ENCODE results near the gene ZNF501. TPM values are rescaled to one million over a fixed set of nuclear protein-coding genes. Genes with fewer than 3 reads are reported as not detected.

ZNF501 gene
- 3.4 TPM for polyA plus RNA-seq (2013, experiment 1 of 2; ENCODE audit: insufficient read length)
- polyA plus RNA-seq (2013, experiment 2 of 2; ENCODE audit: insufficient read length), result 3.9 TPM

GRCh38 chr3:44729384-44729910 is at the start of gene ZNF501:
Gene ZNF501, plus strand, starts transcription at chr3:44729635. Its CDS starts 4,787 bp downstream, at chr3:44734422.
- peak; percentile 91 for DNase-seq

GRCh38 chr3:44680921-44681455 is 48.4 kb upstream of the ZNF501 start:
- no peak for DNase-seq

GRCh38 chr3:44682182-44682896 is 47.1 kb upstream of the ZNF501 start:
- DNase-seq, result peak; percentile 30

DNA sequence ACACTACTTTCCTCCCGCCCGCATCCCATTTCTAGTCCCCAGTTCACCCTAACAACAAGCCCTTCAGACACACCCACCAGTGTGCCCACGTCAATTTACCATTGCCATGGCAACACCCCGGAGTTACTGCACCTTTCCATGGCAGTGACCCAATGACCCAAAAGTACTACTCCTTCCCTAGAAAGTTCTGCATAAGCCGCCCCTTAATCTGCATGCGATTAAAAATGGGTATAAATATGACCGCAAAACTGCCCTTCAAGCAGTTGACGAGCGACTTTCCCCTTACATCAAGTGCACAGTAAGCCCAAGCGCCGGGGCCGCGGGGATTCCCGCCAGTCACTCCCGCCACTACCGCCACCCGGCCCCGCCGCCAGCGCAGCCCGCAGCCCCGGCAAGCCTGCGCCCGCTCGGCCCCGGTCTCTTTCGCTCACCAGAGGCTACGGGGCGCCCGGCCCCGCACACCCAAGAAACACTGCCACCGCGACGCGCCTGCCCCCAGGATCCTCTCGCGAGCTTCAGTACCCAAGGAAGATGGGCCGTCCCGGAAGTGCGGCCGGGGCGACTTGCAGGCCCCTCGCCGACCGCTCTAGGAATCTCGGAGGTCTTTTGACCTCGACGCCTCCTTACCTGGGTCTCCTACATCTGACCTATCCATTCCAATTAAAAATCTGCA is 44.2 kb upstream of the ZNF501 start:
- peak; percentile 86 for DNase-seq

DNA sequence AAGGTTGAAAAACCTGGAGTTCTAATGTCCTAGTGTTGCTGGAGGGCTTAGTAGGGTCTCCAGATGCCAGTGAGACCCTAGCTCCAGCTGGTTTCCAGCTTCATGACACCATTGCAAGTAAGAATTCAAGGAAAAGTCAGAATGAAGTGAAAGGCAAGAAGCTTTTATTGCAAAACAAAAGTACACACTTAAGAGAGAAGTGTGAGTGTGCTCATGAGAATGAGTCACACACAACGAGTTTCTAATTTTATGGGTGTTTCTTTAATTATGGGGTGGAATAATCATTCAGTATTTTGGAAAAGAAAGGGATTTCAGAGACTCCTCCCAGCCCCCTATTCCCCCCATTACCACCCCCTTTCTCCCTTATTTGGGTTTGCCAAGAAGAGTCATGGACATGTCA is 41.5 kb upstream of the ZNF501 start:
- DNase-seq, result no peak

DNA sequence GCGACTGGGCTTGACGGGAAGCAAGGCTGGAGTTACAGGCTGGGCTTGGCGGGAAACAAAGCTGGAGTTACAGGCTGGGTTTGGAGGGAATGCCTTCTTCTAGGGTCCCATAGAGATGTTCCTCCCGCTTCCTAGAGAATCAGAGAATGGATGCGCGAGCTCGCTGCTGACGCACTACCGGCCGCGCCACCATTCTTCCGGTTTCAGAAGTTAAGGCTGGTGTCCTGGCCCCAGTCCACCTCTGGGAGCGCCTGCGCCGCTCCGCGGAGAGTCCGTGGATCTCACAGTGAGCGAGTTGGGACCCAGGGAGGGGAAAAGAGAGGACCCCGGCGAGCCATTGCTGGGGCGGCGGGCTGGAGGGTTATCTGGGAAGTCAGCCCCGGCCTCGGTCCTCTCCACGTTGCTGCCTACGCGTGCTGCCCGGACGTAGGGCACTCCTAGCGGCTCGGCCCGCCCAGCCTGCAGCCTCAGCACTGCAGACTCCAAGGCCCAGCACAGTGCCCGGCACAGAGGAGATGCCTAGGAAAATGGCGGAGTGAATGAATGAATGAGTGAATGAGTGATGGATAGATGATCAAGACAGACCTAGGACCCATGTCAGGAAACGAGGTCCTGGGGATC is 16.9 kb upstream of the ZNF501 start, which contains the start of gene ZNF502:
TSS of gene ZNF502 (plus strand) at position 206 of the 621 bp plus-strand sequence. CDS start 7,602 bp downstream, outside the sequence.
- DNase-seq, result peak; percentile 91

DNA sequence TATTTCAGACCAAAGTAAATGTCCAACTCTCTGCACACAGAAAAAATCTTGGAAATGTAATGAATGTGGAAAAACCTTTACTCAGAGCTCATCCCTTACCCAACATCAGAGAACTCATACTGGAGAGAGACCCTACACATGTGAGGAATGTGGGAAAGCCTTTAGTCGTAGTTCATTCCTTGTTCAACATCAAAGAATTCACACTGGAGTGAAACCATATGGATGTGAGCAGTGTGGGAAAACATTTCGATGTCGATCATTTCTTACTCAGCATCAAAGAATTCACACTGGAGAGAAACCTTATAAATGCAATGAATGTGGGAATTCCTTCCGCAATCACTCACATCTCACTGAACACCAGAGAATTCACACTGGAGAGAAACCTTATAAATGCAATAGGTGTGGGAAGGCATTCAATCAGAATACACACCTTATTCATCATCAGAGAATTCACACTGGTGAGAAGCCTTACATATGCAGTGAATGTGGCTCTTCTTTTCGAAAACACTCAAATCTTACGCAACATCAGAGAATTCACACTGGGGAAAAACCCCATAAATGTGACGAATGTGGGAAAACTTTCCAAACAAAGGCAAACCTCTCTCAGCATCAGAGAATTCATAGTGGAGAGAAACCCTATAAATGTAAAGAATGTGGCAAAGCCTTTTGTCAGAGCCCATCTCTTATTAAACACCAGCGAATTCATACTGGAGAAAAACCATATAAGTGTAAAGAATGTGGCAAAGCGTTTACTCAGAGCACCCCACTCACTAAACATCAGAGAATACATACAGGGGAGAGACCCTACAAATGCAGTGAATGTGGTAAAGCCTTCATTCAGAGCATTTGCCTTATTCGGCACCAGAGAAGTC is 8.0 kb upstream of the ZNF501 start:
- no peak for DNase-seq

DNA sequence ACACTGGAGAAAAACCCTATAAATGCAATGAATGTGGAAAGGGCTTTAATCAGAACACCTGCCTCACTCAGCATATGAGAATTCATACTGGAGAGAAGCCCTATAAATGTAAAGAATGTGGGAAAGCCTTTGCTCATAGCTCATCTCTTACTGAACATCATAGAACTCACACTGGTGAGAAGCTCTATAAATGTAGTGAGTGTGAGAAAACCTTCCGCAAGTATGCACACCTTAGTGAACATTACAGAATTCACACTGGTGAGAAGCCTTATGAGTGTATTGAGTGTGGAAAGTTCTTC is 7.4 kb upstream of the ZNF501 start:
- no peak for DNase-seq

GRCh38 chr3:44734646-44735168 is 5.3 kb downstream of the ZNF501 start:
- DNase-seq, result no peak

DNA sequence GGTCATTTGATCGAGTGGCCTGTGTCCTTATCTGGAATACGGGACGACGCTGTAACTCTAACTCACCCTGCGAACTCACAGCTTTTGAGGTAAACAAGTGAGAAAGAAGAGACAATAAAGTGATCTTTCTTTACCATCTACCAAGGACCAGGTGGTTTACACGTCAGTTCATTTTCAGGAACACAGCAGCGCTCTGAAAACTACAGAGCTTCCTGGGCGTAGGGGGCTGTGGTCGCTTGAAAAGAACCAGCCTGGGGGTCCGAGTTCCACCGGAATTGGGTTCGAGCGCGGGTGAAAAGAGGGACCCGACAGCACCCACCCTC is 31.6 kb downstream of the ZNF501 start:
- peak; percentile 2 for DNase-seq

DNA sequence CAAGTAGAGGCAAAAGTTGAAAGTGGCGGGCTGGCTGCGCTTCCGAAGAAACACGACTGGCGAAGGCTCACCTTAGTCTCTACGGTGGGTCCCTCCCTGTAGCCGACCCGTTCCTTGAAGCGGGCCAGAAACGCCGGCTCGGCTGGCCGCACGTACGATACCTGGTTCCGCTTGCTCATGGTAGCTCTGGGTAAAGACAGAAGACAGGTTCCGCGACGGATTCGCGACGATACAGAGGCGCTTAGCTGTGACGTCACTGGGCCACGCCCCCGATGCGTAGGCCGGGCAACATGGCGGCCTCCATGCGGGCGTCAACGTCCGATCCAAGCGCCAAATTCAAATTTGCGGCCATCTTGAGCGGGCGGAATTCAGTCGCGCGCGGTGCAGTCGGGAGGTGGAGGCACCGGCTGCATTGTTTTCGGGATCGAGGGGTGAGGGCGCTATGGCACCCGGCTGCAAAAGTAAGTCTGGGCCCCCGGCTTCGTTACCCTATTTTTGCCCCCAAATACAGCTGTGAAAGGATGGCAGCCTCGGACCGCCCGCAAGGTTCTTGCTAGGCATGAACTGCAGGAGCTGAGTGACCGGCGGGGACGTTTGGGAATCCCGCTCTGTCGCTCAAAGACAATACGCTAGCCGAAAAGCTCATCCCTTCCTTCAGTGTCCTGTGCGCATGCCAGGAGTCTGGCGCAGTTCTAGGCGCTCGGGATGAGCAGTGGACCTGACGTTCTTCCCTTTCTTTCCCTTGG is 32.2 kb downstream of the ZNF501 start, which contains the start of the genes KIAA1143 and KIF15:
TSS of gene KIAA1143 (minus strand) at position 196 of the 746 bp plus-strand sequence. CDS start at position 179, 17 bp downstream.
TSS of gene KIF15 (plus strand) at position 371 of the 746 bp plus-strand sequence. CDS start at position 443, 72 bp downstream.
- peak; percentile 96 for DNase-seq

GRCh38 chr3:44762170-44762677 is 32.8 kb downstream of the ZNF501 start:
- peak; percentile 5 for DNase-seq

DNA sequence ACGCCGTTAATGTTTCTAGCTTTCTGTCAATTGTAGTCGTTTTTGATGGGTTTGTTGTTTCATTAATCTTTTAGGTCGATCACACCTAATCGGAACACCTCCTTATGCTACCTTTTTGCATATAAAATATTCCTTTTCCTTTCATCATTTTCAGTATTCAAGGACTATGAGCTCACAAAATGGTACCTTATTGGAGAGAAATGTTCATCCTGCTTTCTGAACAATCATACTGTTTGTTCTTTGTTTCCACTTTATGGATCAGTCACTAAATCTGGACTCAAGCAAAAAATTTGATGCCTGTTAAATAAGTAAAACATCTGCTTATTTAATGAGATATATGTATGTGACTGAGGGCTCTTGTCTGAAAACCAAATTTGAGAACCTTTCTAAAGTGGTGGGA is 33.3 kb downstream of the ZNF501 start:
- DNase-seq, result no peak

- no peak for DNase-seq
Observed at GRCh38 chr3:44764248-44764647, 34.8 kb downstream of the ZNF501 start.

GRCh38 chr3:44771424-44772098 is 42.1 kb downstream of the ZNF501 start:
- DNase-seq, result no peak

DNA sequence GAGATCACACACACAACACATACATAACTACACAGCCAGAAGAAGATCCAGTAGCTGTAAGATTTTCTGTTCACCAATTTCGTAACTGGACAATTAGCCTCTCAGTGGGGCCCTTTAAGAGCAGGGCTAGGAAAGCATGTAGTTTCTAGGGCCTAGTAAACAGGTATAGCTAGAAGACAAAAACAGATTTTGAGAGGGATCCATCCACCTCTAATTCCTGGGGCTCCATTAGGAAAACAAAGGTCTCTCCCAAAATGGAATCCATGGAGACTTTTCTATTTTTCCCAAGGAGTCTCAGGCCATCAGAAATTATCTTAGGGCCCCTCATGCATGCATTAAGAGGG is 42.6 kb downstream of the ZNF501 start:
- DNase-seq, result no peak

GRCh38 chr3:44782891-44783290 is 53.5 kb downstream of the ZNF501 start:
- DNase-seq, result no peak
